NB4 (cell line): Measurements from ENCODE around the gene UGT1A5.

Experiments used
- MYC ChIP-seq: IDR thresholded peaks from 2 replicates; pipeline ENCODE4 v1.6.1; 2011; ENCODE audit warnings: low read depth, low read length
- POLR2A ChIP-seq: IDR thresholded peaks from 2 replicates; pipeline ENCODE4 v1.6.1; 2011; ENCODE audit warnings: mild to moderate bottlenecking; ENCODE audit not compliant: insufficient read length; ENCODE audit errors: extremely low read depth
- TF ChIP-seq, protein P1 (sequence below): IDR thresholded peaks from one replicate; pipeline ENCODE4 v1.5.1; 2012; ENCODE audit warnings: low read depth, low read length
- TF ChIP-seq, protein P2 (sequence below): IDR thresholded peaks from 2 replicates; pipeline ENCODE4 v1.6.1; 2011; ENCODE audit warnings: low read depth, low read length

DNA sequence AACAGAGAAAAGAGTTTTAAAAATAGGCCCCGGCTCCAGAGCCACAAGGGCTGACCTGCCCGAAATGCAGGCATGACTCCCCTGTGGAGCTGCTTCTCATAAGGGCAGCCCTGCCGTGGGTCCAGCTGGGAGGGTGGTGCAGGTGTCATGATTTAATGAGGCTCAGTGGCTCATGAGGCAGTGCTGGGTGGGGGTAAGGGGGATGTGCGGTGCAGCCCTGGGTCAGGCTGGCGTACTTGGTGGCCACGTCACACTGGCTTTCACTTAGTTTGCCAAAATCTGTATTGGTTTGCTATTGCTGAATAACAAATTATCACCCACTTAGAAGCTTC lies 108.0 kb downstream of the UGT1A5 start:
- TF ChIP-seq, protein P1, sequence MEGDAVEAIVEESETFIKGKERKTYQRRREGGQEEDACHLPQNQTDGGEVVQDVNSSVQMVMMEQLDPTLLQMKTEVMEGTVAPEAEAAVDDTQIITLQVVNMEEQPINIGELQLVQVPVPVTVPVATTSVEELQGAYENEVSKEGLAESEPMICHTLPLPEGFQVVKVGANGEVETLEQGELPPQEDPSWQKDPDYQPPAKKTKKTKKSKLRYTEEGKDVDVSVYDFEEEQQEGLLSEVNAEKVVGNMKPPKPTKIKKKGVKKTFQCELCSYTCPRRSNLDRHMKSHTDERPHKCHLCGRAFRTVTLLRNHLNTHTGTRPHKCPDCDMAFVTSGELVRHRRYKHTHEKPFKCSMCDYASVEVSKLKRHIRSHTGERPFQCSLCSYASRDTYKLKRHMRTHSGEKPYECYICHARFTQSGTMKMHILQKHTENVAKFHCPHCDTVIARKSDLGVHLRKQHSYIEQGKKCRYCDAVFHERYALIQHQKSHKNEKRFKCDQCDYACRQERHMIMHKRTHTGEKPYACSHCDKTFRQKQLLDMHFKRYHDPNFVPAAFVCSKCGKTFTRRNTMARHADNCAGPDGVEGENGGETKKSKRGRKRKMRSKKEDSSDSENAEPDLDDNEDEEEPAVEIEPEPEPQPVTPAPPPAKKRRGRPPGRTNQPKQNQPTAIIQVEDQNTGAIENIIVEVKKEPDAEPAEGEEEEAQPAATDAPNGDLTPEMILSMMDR, result no peak
- TF ChIP-seq POLR2A (no peak), MYC (no peak)
- TF ChIP-seq, protein P2, sequence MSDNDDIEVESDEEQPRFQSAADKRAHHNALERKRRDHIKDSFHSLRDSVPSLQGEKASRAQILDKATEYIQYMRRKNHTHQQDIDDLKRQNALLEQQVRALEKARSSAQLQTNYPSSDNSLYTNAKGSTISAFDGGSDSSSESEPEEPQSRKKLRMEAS, result no peak
